ENCODE data around the gene SOS1.
"Not testable (repeated sequence)": the region's sequence is repeated elsewhere in the genome, so short reads cannot be mapped to it uniquely, and the experiment has no call there.

SOS1 gene

DNA sequence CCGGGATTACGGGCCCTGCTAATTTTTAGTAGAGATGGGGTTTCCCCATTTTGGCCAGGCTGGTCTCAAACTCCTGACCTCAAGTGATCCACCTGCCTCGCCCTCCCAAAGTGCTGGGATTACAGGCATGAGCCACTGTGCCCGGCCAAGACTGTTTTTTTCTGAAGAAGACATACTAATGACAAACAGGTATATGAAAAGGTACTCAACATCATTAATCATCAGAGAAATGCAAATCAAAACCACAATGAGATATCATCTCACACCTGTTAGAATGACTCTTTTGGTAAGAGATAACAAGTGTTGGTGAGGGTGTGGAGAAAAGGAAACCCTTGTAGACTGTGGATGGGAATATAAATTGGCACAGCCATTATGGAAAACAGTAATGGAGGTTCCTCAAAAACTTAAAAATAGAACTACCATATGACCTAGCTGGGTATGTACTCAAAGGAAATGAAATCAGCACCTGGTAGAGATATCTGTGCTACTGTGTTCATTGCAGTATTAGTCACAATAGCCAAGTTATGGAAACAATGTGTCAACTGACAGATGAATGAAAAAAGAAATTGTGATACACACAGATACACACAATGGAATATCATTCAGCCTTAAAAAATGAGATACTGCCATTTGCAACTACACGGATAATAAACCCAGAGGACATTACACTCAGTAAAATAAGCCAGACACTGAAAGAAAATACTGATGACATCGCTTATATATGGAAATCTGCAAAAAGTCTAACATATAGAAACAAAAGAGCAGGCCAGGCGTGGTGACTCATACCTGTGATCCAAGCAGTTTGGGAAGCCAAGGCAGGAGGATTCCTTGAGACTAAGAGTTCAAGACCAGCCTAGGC lies 20.8 kb downstream of the SOS1 start:
- no peak for DNase-seq (ENCODE audit: low read depth)

DNA sequence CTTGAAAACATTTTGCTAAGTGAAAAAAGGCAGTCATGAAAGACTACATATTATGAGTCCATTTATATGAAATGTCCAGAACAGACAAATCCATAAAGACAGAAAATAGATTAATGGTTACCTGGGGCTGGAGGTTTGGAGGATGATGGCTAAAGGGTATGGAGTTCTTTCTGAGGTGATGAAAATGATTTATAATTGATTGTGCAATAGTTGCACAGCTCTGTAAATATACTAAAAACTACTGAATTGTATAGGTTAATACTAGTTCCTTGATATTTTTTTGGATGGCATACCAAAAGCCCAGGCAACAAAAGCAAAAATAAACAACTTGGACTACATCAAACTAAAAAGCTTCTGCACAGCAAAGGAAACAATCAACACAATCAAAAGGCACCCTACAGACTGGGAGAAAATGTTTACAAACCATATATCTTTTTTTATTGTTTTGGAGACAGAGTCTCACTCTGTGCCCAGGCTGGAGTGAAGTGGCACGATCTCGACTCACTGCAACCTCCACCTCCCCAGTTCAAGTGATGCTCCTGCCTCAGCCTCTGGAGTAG lies 21.5 kb downstream of the SOS1 start:
- DNase-seq (ENCODE audit: low read depth): no peak

GRCh38 chr2:39095624-39096023 lies 25.2 kb downstream of the SOS1 start:
- no peak for DNase-seq (ENCODE audit: low read depth)

GRCh38 chr2:39094717-39095363 lies 26.0 kb downstream of the SOS1 start:
- no peak for DNase-seq (ENCODE audit: low read depth)

DNA sequence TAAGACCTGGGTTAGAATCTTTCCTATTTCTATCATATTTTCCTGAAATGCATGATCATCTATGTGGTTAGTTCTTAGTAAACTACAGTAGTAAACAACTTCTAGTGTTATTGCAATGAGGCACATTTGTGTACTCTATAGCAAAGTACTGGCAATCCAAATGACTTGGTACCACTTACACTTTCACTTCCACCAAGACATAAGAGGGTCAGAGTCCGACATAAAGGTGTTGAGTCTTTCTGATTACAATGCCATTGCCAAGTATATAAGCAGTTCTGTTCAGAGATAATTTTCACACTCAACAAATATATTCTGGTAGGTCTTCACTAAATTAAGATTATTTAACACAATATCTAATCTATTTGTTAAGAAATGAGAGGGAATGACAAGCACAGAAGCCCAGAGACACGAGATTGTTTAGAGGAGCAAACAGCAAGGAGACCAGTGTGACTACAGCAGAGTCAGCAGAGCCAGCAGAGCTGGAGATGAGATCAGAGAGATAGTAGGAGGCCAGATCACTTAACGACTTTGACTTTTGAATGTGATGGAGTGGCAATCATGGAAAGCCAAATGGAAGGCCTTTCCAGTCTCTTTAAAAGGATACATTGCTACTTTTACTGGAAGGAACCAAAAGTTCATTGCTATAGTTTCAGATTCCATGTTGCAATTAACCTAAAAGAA lies 27.5 kb downstream of the SOS1 start:
- no peak for DNase-seq (ENCODE audit: low read depth)

- no peak for DNase-seq (ENCODE audit: low read depth)
These were observed 29.3 kb downstream of the SOS1 start for GRCh38 chr2:39091543-39091942.

DNA sequence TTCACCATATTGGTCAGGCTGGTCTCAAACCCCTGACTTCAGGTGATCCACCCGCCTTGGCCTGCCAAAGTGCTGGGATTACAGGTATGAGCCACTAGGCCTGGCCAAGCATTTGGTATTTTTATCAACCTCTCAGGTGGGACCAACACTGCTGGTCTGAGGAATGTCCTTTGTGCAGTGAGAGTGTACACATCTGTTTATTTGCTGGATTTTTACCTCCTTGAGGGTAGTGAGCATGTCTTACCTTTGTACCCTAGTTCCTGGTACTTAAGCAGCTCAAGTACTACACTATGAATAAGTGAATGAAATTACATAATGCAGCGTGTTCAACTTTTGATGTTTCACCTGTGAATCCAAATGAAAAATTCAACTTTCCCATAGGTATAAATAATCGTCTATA lies 29.8 kb downstream of the SOS1 start:
- no peak for DNase-seq (ENCODE audit: low read depth)

GRCh38 chr2:39080152-39080551 lies 40.7 kb downstream of the SOS1 start:
- no peak for DNase-seq (ENCODE audit: low read depth)

- no peak for DNase-seq (ENCODE audit: low read depth)
These were observed 50.9 kb downstream of the SOS1 start for GRCh38 chr2:39069890-39070465.

DNA sequence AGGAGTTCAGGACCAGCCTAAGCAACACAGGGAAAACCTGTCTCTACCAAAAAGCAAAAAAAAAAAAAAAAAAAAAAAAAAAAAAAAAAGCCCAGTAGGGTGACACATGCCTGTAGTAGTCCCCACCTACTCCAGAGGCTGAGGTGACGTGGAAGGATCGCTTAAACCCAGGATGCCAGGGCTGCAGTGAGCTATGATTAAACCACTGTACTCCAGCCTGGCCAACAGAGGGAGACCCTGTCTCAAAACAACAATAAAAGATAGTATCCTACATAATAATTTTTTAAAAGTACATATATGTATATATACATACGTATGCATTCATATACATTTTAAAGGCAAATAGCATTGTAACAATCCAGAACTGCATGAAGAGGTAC lies 51.7 kb downstream of the SOS1 start:
- no peak for DNase-seq (ENCODE audit: low read depth)

GRCh38 chr2:39068299-39069135 lies 52.3 kb downstream of the SOS1 start:
- no peak for DNase-seq (ENCODE audit: low read depth)

DNA sequence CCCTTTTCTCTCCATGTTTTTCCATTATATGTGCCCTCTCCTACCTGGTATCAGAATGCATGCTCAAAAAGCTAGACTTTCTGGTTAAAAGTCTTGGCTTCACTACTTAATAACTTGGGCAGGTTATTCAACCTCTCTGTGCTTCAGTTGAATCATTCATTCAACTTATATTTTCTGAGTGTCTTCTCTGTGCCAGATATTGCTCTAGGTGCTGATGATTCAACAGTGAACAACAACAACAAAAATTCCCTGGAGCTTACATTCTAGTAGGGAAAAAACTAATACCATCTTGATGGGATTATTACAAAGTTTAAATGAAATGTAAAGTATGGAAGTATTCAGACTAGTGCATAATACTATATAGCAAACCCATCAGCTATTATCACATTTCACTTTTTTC lies 55.2 kb downstream of the SOS1 start:
- no peak for DNase-seq (ENCODE audit: low read depth)

DNA sequence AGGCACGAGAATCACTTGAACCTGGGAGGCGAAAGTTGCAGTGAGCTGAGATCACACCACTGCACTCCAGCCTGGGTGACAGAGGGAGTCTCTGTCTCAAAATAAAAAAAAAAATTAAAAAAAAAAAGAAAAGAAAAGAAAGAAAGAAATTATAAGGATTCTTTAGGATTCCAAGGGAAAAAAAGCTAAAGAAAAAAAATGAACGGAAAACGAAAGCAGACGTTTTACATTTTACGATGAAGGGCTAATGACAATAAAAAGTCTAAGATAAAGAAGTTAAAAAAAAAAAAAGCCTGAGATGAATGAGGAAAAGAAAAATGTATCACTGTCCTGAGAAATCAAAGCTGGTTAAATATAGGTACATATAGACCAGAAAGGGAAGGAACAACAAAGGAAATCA lies 58.5 kb downstream of the SOS1 start:
- DNase-seq (ENCODE audit: low read depth): no peak

DNA sequence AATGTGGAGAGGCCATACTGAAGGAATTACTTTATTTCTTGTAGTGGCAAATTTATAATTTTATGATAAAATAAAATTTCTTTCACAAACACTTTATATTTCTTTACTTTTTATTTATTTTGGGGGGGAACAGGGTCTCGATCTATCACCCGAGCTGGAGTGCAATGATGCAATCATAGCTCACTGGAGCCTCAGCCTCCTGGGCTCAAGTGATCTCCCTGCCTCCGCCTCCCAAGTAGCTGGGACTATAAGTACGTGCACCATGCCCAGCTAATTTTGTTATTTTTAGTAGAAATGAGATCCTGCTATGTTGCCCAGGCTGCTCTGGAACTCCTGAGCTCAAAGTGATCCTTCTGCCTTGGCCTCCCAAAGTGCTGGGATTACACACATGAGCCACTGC lies 59.6 kb downstream of the SOS1 start:
- no peak for DNase-seq (ENCODE audit: low read depth)

GRCh38 chr2:39059366-39059952 lies 61.4 kb downstream of the SOS1 start:
- DNase-seq (ENCODE audit: low read depth): no peak

DNA sequence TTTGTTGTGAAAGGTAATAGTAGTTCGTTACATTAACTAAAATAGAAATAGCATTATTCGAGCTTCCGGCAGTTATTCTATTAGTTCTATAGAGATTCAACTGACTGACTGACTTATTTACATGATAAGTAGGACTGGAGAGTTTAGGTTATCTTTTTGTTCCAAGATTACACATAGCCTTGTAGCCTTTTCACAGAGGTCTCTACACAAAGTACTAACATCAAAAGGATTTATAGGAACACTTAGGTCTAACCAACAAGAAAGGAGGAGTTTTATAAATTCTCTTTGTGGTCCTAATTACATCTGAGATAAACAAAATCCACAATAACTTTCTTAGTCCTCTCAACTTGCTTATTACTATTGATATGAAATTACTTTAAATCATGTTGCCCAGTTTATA lies 62.8 kb downstream of the SOS1 start:
- DNase-seq (ENCODE audit: low read depth): no peak

DNA sequence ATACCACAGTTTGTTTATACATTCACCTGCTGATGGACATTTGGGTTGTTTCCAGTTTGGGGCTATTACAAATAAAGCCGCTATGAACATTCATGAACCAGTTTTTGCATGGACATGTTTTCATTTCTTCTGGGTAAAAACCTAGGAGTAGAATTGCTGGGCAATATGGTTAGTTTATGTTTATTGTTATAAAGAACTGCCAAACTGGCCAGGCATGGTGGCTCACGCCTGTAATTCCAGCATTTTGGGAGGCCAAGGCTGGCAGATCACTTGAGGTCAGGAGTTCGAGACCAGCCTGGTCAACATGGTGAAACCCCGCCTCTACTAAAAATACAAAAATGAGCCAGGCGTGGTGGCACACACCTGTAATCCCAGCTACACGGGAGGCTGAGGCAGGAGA lies 68.2 kb downstream of the SOS1 start:
- not testable (repeated sequence) for DNase-seq (ENCODE audit: low read depth)

DNA sequence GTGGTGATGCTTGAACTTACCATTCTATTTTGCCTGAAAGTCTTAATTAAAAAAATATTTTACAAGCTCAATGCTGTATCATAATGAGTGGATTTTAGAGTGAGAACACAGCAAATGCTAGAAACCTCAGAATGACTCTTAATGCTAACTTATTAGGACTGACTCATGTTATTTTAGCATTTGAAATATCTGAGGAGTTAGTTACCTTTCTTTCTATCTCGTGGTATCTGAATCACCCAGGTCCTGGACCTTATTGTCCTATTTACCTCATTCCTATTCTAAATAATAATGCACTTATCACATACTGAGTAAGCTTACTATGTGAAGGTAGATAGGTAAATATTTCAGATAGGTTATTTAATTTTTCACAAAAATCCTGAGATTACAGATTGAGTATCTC lies 70.7 kb downstream of the SOS1 start:
- no peak for DNase-seq (ENCODE audit: low read depth)

GRCh38 chr2:39039072-39039471 lies 81.8 kb downstream of the SOS1 start:
- no peak for DNase-seq (ENCODE audit: low read depth)

DNA sequence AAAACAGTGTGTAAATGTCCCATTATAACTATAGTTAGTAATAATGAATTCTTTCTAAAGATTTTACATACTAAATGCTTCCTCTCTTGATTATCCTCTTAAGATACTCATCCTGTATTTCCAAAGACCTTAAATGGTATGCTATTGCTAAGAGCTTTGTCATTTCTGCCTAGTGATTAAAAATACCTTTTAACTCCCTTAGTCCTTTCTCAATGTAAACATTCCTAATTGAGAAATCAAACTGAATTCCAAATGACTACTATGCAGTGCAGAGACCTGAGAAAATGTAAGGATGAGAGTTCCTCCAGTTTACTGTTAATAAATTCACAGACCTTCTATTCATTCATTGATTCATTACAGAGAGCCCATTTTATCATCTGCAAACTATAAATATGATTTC lies 86.9 kb downstream of the SOS1 start:
- no peak for DNase-seq (ENCODE audit: low read depth)

DNA sequence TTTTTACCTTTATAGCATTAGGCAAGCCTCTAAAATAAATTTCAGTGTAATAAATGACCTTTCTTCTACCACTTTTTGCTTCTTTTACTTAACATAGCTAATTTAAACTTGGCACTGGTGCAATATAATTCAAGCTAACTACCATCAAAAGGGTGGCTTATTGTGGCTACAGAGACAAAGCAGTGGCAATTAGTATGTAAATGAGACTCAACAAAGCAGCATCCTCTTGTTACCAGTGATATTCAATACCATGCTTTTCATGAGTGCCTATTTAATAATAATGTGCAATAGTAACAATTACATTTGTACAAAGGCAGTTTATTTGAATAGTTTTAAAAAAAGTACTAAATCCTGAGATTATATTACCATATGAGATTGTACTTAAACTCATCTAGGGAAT lies 93.4 kb downstream of the SOS1 start:
- DNase-seq (ENCODE audit: low read depth): no peak
